ENCODE measurements around the gene LRRC51.
A peak's percentile ranks its signal among the peaks of the same experiment; 100 is the strongest.

DNA sequence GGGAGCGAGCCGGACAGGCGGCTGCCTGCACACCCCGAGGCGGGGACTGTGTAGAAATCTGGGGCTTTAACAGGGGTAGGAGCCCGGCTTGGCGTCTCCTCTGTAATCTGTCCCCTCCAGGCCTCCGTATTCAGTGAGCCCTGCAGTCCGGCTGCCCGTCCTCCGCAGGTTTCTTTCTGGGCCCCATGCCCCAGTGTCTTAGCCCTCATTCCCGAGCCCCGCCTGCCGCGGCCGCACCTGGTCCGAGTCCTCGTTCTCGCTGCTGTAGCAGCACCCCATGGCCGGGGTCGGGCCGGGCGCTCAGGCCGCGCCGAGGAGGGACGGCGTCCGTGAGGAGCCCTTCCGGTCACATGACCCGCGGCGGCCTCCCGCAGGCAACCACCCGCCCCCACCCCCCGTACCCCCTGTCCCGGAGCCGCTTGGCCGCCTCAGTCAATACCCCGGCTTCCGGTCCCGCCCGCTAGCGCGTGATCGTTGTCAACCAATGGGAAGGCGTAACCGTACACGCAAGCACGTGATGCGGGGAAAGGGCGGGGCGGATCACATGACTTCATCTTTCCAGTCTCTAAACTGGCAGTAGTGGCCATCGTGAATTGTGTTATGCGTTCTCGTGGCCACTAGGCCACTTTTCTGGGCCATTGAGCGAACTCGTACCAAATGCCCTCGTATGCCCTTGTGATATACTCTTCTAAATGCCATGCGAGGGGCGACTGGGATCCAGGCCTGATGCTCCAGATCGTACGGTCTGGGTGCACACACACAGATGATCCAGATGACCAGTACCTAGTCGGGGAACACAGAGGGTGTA, 22.5 kb downstream of the LRRC51 start, which contains the start of gene LAMTOR1:
- TF ChIP-seq EP300 (conservative IDR thresholded peaks at IDR 0.05; ENCODE audit: poor library complexity, severe bottlenecking) (no peak), POLR2AphosphoS5 (IDR thresholded peaks at IDR 0.05) (peak; percentile 85)
